Stromal cell of bone marrow (primary cell): ENCODE measurements around the gene SNX30.

Experiments
- DNase-seq: peaks from one replicate; pipeline ENCODE4 v3.0.0-alpha.2; 2012; ENCODE audit warnings: low read depth

The SNX30 gene

GRCh38 chr9:112823257-112823656 lies 72.7 kb downstream of the SNX30 start:
- no peak for DNase-seq

GRCh38 chr9:112831281-112831851 lies 80.8 kb downstream of the SNX30 start:
- DNase-seq: peak; percentile 40

GRCh38 chr9:112831969-112832368 lies 81.4 kb downstream of the SNX30 start:
- no peak for DNase-seq

GRCh38 chr9:112833081-112833480 lies 82.5 kb downstream of the SNX30 start:
- no peak for DNase-seq

- no peak for DNase-seq
Observed at GRCh38 chr9:112836394-112836793, 85.8 kb downstream of the SNX30 start.

- DNase-seq: no peak
Observed at GRCh38 chr9:112838342-112838741, 87.8 kb downstream of the SNX30 start.

- no peak for DNase-seq
Observed at GRCh38 chr9:112839331-112839730, 88.8 kb downstream of the SNX30 start.

- no peak for DNase-seq
Observed at GRCh38 chr9:112841261-112841660, 90.7 kb downstream of the SNX30 start.

GRCh38 chr9:112842555-112842954 lies 92.0 kb downstream of the SNX30 start:
- DNase-seq: no peak

- no peak for DNase-seq
Observed at GRCh38 chr9:112844771-112845542, 94.4 kb downstream of the SNX30 start.

GRCh38 chr9:112846528-112847488 lies 96.2 kb downstream of the SNX30 start:
- DNase-seq: no peak

GRCh38 chr9:112848316-112849151 lies 98.0 kb downstream of the SNX30 start:
- no peak for DNase-seq

GRCh38 chr9:112849363-112849922 lies 98.9 kb downstream of the SNX30 start:
- no peak for DNase-seq

- DNase-seq: no peak
Observed at GRCh38 chr9:112850840-112851239, 100.3 kb downstream of the SNX30 start.

GRCh38 chr9:112852741-112853504 lies 102.4 kb downstream of the SNX30 start:
- DNase-seq: no peak

- no peak for DNase-seq
Observed at GRCh38 chr9:112853882-112854585, 103.5 kb downstream of the SNX30 start.

GRCh38 chr9:112854657-112855056 lies 104.1 kb downstream of the SNX30 start:
- DNase-seq: no peak

- DNase-seq: no peak
Observed at GRCh38 chr9:112856200-112856599, 105.6 kb downstream of the SNX30 start.

- DNase-seq: no peak
Observed at GRCh38 chr9:112856843-112857242, 106.3 kb downstream of the SNX30 start.

GRCh38 chr9:112858005-112858404 lies 107.4 kb downstream of the SNX30 start:
- no peak for DNase-seq
